ENCODE measurements around the gene BCR. TPM values are rescaled to one million over a fixed set of nuclear protein-coding genes. Genes with fewer than 3 reads are reported as not detected.

BCR gene
- total and polyA plus RNA-seq, 4 donors = 5.3 to 120 (median 71.8) TPM

- Histone ChIP-seq H3K9me3 (ENCODE audit: control insufficient read depth, low read length) (no peaks in the 10 kb centered on the region), H3K4me1 (ENCODE audit: control insufficient read depth in 1 of 2, insufficient read depth in 2 of 2, low read length in 2 of 2) (no peaks in the 10 kb centered on the region), H3K27me3 (ENCODE audit: control insufficient read depth in 1 of 2, insufficient read depth in 2 of 2, low read length in 1 of 2) (no peaks in the 10 kb centered on the region), H3K4me3 (ENCODE audit: low read length in 2 of 2) (no peak overlapping the region), H3K27ac (ENCODE audit: low read depth in 1 of 2, low read length in 2 of 2) (no peak overlapping the region), H3K36me3 (ENCODE audit: control insufficient read depth in 1 of 2, insufficient read depth in 2 of 2, low read length in 1 of 2) (no peaks in the 10 kb centered on the region)
- 96 to 97% methylated on average over 12 of the region's 12 CpGs for WGBS, 2 donors
- intact Hi-C loops (cut with DNase I) = no loop called here
- ATAC-seq (ENCODE audit: low FRiP score) = no peak
- no peak for DNase-seq
Observed at GRCh38 chr22:23138584-23139435, 41.5 kb upstream of the BCR start.

- intact Hi-C loops (cut with DNase I) = loop anchor here in 1 of 2 donors (5.0 kb wide), 1 partner anchor 68 kb away; the partner anchor contains the start of gene GNAZ
- H3K4me3 ChIP-seq (ENCODE audit: low read length in 2 of 2) = no peak overlapping the region
- H3K36me3 ChIP-seq (ENCODE audit: control insufficient read depth in 1 of 2, insufficient read depth in 2 of 2, low read length in 1 of 2) = no peaks in the 10 kb centered on the region
- DNase-seq (no peak), ATAC-seq (ENCODE audit: low FRiP score) (no peak)
- H3K9me3 ChIP-seq (ENCODE audit: control insufficient read depth, low read length) = no peaks in the 10 kb centered on the region
- no peaks in the 10 kb centered on the region for H3K27me3 ChIP-seq (ENCODE audit: control insufficient read depth in 1 of 2, insufficient read depth in 2 of 2, low read length in 1 of 2)
- no peak overlapping the region for H3K27ac ChIP-seq (ENCODE audit: low read depth in 1 of 2, low read length in 2 of 2)
- no peaks in the 10 kb centered on the region for H3K4me1 ChIP-seq (ENCODE audit: control insufficient read depth in 1 of 2, insufficient read depth in 2 of 2, low read length in 2 of 2)
Observed at GRCh38 chr22:23140385-23140784, 39.9 kb upstream of the BCR start.

- Histone ChIP-seq H3K4me1 (ENCODE audit: control insufficient read depth in 1 of 2, insufficient read depth in 2 of 2, low read length in 2 of 2) (no peaks in the 10 kb centered on the region), H3K27ac (ENCODE audit: low read depth in 1 of 2, low read length in 2 of 2) (no peak overlapping the region), H3K4me3 (ENCODE audit: low read length in 2 of 2) (no peak overlapping the region), H3K27me3 (ENCODE audit: control insufficient read depth in 1 of 2, insufficient read depth in 2 of 2, low read length in 1 of 2) (no peaks in the 10 kb centered on the region), H3K9me3 (ENCODE audit: control insufficient read depth, low read length) (no peaks in the 10 kb centered on the region), H3K36me3 (ENCODE audit: control insufficient read depth in 1 of 2, insufficient read depth in 2 of 2, low read length in 1 of 2) (no peaks in the 10 kb centered on the region)
- 81 to 84% methylated on average over 8 to 9 of the region's 9 CpGs for WGBS, 2 donors
- DNase-seq = no peak
- intact Hi-C loops (cut with DNase I) = loop anchor here in 1 of 2 donors (5.0 kb wide), 1 partner anchor 70 kb away; the partner anchor contains the start of gene GNAZ
- no peak for ATAC-seq (ENCODE audit: low FRiP score)
Observed at GRCh38 chr22:23142546-23143105, 37.7 kb upstream of the BCR start.

- Histone ChIP-seq H3K9me3 (ENCODE audit: control insufficient read depth, low read length) (no peaks in the 10 kb centered on the region), H3K27me3 (ENCODE audit: control insufficient read depth in 1 of 2, insufficient read depth in 2 of 2, low read length in 1 of 2) (no peaks in the 10 kb centered on the region), H3K4me3 (ENCODE audit: low read length in 2 of 2) (no peak overlapping the region), H3K36me3 (ENCODE audit: control insufficient read depth in 1 of 2, insufficient read depth in 2 of 2, low read length in 1 of 2) (no peaks in the 10 kb centered on the region), H3K4me1 (ENCODE audit: control insufficient read depth in 1 of 2, insufficient read depth in 2 of 2, low read length in 2 of 2) (no peaks in the 10 kb centered on the region), H3K27ac (ENCODE audit: low read depth in 1 of 2, low read length in 2 of 2) (no peak overlapping the region)
- ATAC-seq (ENCODE audit: low FRiP score) = no peak
- intact Hi-C loops (cut with DNase I) = loop anchor here in 1 of 2 donors (5.0 kb wide), 1 partner anchor 71 kb away; the partner anchor contains the start of gene GNAZ
- no peak for DNase-seq
- WGBS, 2 donors = 98 to 100% methylated on average over 1 of the region's 1 CpG
Observed at GRCh38 chr22:23143119-23143518, 37.2 kb upstream of the BCR start.

GRCh38 chr22:23144432-23144831, 35.9 kb upstream of the BCR start:
- Histone ChIP-seq H3K27me3 (ENCODE audit: control insufficient read depth in 1 of 2, insufficient read depth in 2 of 2, low read length in 1 of 2) (no peaks in the 10 kb centered on the region), H3K9me3 (ENCODE audit: control insufficient read depth, low read length) (no peaks in the 10 kb centered on the region), H3K4me1 (ENCODE audit: control insufficient read depth in 1 of 2, insufficient read depth in 2 of 2, low read length in 2 of 2) (no peaks in the 10 kb centered on the region), H3K36me3 (ENCODE audit: control insufficient read depth in 1 of 2, insufficient read depth in 2 of 2, low read length in 1 of 2) (no peaks in the 10 kb centered on the region), H3K27ac (ENCODE audit: low read depth in 1 of 2, low read length in 2 of 2) (no peak overlapping the region), H3K4me3 (ENCODE audit: low read length in 2 of 2) (no peak overlapping the region)
- WGBS, 2 donors = 91 to 92% methylated on average over 4 of the region's 4 CpGs
- intact Hi-C loops (cut with DNase I) = loop anchor here in 1 of 2 donors (5.0 kb wide), 1 partner anchor 72 kb away; the partner anchor contains the start of gene GNAZ
- DNase-seq (no peak), ATAC-seq (ENCODE audit: low FRiP score) (no peak)

GRCh38 chr22:23144932-23145877, 35.1 kb upstream of the BCR start, which contains the start of gene RAB36:
Gene RAB36, plus strand, starts transcription at chr22:23145477. Its CDS starts 1,140 bp downstream, at chr22:23146617.
- Histone ChIP-seq H3K4me3 (ENCODE audit: low read length in 2 of 2) (no peak within 1 kb of the TSS), H3K27me3 (ENCODE audit: control insufficient read depth in 1 of 2, insufficient read depth in 2 of 2, low read length in 1 of 2) (no peaks in the 10 kb centered on the region), H3K27ac (ENCODE audit: low read depth in 1 of 2, low read length in 2 of 2) (peak within 1 kb of the TSS in 1 of 2 donors; percentile 48), H3K36me3 (ENCODE audit: control insufficient read depth in 1 of 2, insufficient read depth in 2 of 2, low read length in 1 of 2) (no peaks in the 10 kb centered on the region), H3K4me1 (ENCODE audit: control insufficient read depth in 1 of 2, insufficient read depth in 2 of 2, low read length in 2 of 2) (no peaks in the 10 kb centered on the region), H3K9me3 (ENCODE audit: control insufficient read depth, low read length) (no peaks in the 10 kb centered on the region)
- intact Hi-C loops (cut with DNase I) = loop anchor here in 1 of 2 donors (5.0 kb wide), 1 partner anchor 73 kb away; the partner anchor contains the start of gene GNAZ
- ATAC-seq (ENCODE audit: low FRiP score) (peak; percentile 92), DNase-seq (peak; percentile 99 to 100)
- WGBS, 2 donors = 2 to 5% methylated on average over 62 of the region's 62 CpGs

GRCh38 chr22:23145878-23146470, 34.3 kb upstream of the BCR start:
- WGBS, 2 donors = 72 to 85% methylated on average over 2 of the region's 2 CpGs
- DNase-seq (no peak), ATAC-seq (ENCODE audit: low FRiP score) (peak; percentile 2)
- no peaks in the 10 kb centered on the region for H3K27me3 ChIP-seq (ENCODE audit: control insufficient read depth in 1 of 2, insufficient read depth in 2 of 2, low read length in 1 of 2)
- H3K9me3 ChIP-seq (ENCODE audit: control insufficient read depth, low read length) = no peaks in the 10 kb centered on the region
- intact Hi-C loops (cut with DNase I) = no loop called here
- H3K27ac ChIP-seq (ENCODE audit: low read depth in 1 of 2, low read length in 2 of 2) = peak overlapping the region in 1 of 2 donors; percentile 48
- H3K4me3 ChIP-seq (ENCODE audit: low read length in 2 of 2) = no peak overlapping the region
- no peaks in the 10 kb centered on the region for H3K4me1 ChIP-seq (ENCODE audit: control insufficient read depth in 1 of 2, insufficient read depth in 2 of 2, low read length in 2 of 2)
- no peaks in the 10 kb centered on the region for H3K36me3 ChIP-seq (ENCODE audit: control insufficient read depth in 1 of 2, insufficient read depth in 2 of 2, low read length in 1 of 2)

Data from aorta (tissue), 5 donors.